GM19023 (cell line): ENCODE measurements around the gene FXN.

ENCODE experiments used
- ATAC-seq: cut with Tn5 transposase; IDR thresholded peaks from one replicate; pipeline ENCODE4 v1.9.1; 2021; ENCODE audit warnings: mild to moderate bottlenecking, moderate library complexity; ENCODE audit not compliant: unreplicated experiment

FXN gene

GRCh38 chr9:69137311-69137710 lies 101.8 kb downstream of the FXN start:
- no peak for ATAC-seq

- ATAC-seq = no peak
Measured at GRCh38 chr9:69139596-69139995, 104.0 kb downstream of the FXN start.

GRCh38 chr9:69140123-69140735 lies 104.7 kb downstream of the FXN start:
- ATAC-seq = no peak

- no peak for ATAC-seq
Measured at GRCh38 chr9:69141851-69142250, 106.3 kb downstream of the FXN start.

GRCh38 chr9:69143291-69143690 lies 107.7 kb downstream of the FXN start:
- ATAC-seq = no peak

- no peak for ATAC-seq
Measured at GRCh38 chr9:69145144-69145715, 109.7 kb downstream of the FXN start.

- no peak for ATAC-seq
Measured at GRCh38 chr9:69147041-69147834, 111.7 kb downstream of the FXN start.

- ATAC-seq = no peak
Measured at GRCh38 chr9:69149321-69149807, 113.8 kb downstream of the FXN start.
